PFSK-1 (cell line): ENCODE results near the gene PCSK5.

Experiments used
- FOXP2 ChIP-seq: optimal IDR thresholded peaks from 2 replicates; pipeline ENCODE3; 2011; ENCODE audit warnings: borderline replicate concordance, control low read depth, inconsistent platforms; ENCODE audit not compliant: insufficient read depth; ENCODE audit errors: extremely low read length, extremely low read depth
- POLR2AphosphoS5 ChIP-seq: IDR thresholded peaks from 2 replicates; pipeline ENCODE4 v1.6.1; 2012; ENCODE audit warnings: low read depth, mild to moderate bottlenecking, control low read depth, low read length, moderate library complexity
- REST ChIP-seq, 2 experiments: IDR thresholded peaks; 2 replicates each; pipeline versions ENCODE4 v1.6.1 to v1.8.0; 2011 to 2012; ENCODE audit warnings: low read depth in 2 of 2, low read length in 2 of 2, control low read depth in 1 of 2, inconsistent platforms in 1 of 2, mild to moderate bottlenecking in 1 of 2, moderate library complexity in 1 of 2; ENCODE audit not compliant: insufficient read depth in 1 of 2
- SIN3A ChIP-seq: IDR thresholded peaks from 2 replicates; pipeline ENCODE4 v1.6.1; 2012; ENCODE audit warnings: mild to moderate bottlenecking, low read length, moderate library complexity, borderline replicate concordance; ENCODE audit not compliant: insufficient read depth
- TAF1 ChIP-seq: IDR thresholded peaks from 2 replicates; pipeline ENCODE4 v1.6.1; 2012; ENCODE audit warnings: low read length, control low read depth, borderline replicate concordance; ENCODE audit not compliant: insufficient read depth

The PCSK5 gene

GRCh38 chr9:76358628-76359280 is 468.3 kb downstream of the PCSK5 start:
- TF ChIP-seq POLR2AphosphoS5 = no peak
- no peak for TF ChIP-seq TAF1
- no peak for TF ChIP-seq FOXP2
- no peak for TF ChIP-seq REST (IDR thresholded peaks at IDR 0.05; ENCODE audit: insufficient read depth in 1 of 2, low read depth in 2 of 2, low read length in 2 of 2)
- no peak for TF ChIP-seq SIN3A

GRCh38 chr9:76359365-76359764 is 468.9 kb downstream of the PCSK5 start:
- TF ChIP-seq POLR2AphosphoS5 = no peak
- TF ChIP-seq TAF1 = no peak
- TF ChIP-seq FOXP2 = no peak
- no peak for TF ChIP-seq SIN3A

- TF ChIP-seq FOXP2 = no peak
- TF ChIP-seq SIN3A = no peak
- TF ChIP-seq POLR2AphosphoS5 = no peak
- TF ChIP-seq TAF1 = no peak
- no peak for TF ChIP-seq REST (IDR thresholded peaks at IDR 0.05; ENCODE audit: insufficient read depth in 1 of 2, low read depth in 2 of 2, low read length in 2 of 2)
These were observed 469.3 kb downstream of the PCSK5 start for GRCh38 chr9:76359766-76360165.

- TF ChIP-seq REST (IDR thresholded peaks at IDR 0.05; ENCODE audit: insufficient read depth in 1 of 2, low read depth in 2 of 2, low read length in 2 of 2) = no peak
- no peak for TF ChIP-seq FOXP2
- TF ChIP-seq TAF1 = no peak
- TF ChIP-seq SIN3A = no peak
- TF ChIP-seq POLR2AphosphoS5 = no peak
These were observed 472.5 kb downstream of the PCSK5 start for GRCh38 chr9:76363032-76363395.

GRCh38 chr9:76365028-76365427 is 474.6 kb downstream of the PCSK5 start:
- no peak for TF ChIP-seq REST (IDR thresholded peaks at IDR 0.05; ENCODE audit: insufficient read depth in 1 of 2, low read depth in 2 of 2, low read length in 2 of 2)

- TF ChIP-seq TAF1 (no peak), SIN3A (no peak), POLR2AphosphoS5 (no peak), FOXP2 (no peak), REST (IDR thresholded peaks at IDR 0.05; ENCODE audit: insufficient read depth in 1 of 2, low read depth in 2 of 2, low read length in 2 of 2) (no peak)
These were observed 475.8 kb downstream of the PCSK5 start for GRCh38 chr9:76366275-76366674.
